HG02798 (cell line): Measurements from ENCODE around the gene DNMT1.
"Not testable (repeated sequence)": the region's sequence is repeated elsewhere in the genome, so short reads cannot be mapped to it uniquely, and the experiment has no call there.

Experiments used
- ATAC-seq: cut with Tn5 transposase; IDR thresholded peaks from one replicate; pipeline ENCODE4 v1.9.1; 2021; ENCODE audit warnings: mild to moderate bottlenecking; ENCODE audit not compliant: unreplicated experiment, poor library complexity

DNMT1 gene

GRCh38 chr19:10187315-10187714 is 7.4 kb downstream of the DNMT1 start:
- no peak for ATAC-seq

GRCh38 chr19:10184636-10185035 is 10.1 kb downstream of the DNMT1 start:
- no peak for ATAC-seq

- ATAC-seq = no peak
These were observed 10.8 kb downstream of the DNMT1 start for GRCh38 chr19:10183926-10184325.

- no peak for ATAC-seq
These were observed 11.9 kb downstream of the DNMT1 start for GRCh38 chr19:10182847-10183246.

GRCh38 chr19:10182076-10182475 is 12.7 kb downstream of the DNMT1 start:
- no peak for ATAC-seq

GRCh38 chr19:10180459-10180858 is 14.3 kb downstream of the DNMT1 start:
- ATAC-seq = no peak

GRCh38 chr19:10180024-10180423 is 14.7 kb downstream of the DNMT1 start:
- ATAC-seq = not testable (repeated sequence)

GRCh38 chr19:10173527-10173926 is 21.2 kb downstream of the DNMT1 start:
- ATAC-seq = no peak

GRCh38 chr19:10168386-10168948 is 26.3 kb downstream of the DNMT1 start:
- no peak for ATAC-seq

GRCh38 chr19:10167459-10167858 is 27.3 kb downstream of the DNMT1 start:
- no peak for ATAC-seq

- ATAC-seq = not testable (repeated sequence)
These were observed 28.3 kb downstream of the DNMT1 start for GRCh38 chr19:10166501-10166900.

GRCh38 chr19:10166046-10166445 is 28.7 kb downstream of the DNMT1 start:
- no peak for ATAC-seq

- no peak for ATAC-seq
These were observed 31.2 kb downstream of the DNMT1 start for GRCh38 chr19:10163536-10163935.

- ATAC-seq = no peak
These were observed 35.1 kb downstream of the DNMT1 start for GRCh38 chr19:10159610-10160009.

GRCh38 chr19:10158485-10158884 is 36.3 kb downstream of the DNMT1 start:
- no peak for ATAC-seq

GRCh38 chr19:10158071-10158470 is 36.7 kb downstream of the DNMT1 start:
- no peak for ATAC-seq

GRCh38 chr19:10155839-10156238 is 38.9 kb downstream of the DNMT1 start:
- ATAC-seq = no peak

- no peak for ATAC-seq
These were observed 42.7 kb downstream of the DNMT1 start for GRCh38 chr19:10152100-10152499.

GRCh38 chr19:10151521-10151920 is 43.2 kb downstream of the DNMT1 start:
- no peak for ATAC-seq

- ATAC-seq = no peak
These were observed 45.3 kb downstream of the DNMT1 start for GRCh38 chr19:10149427-10149826.

GRCh38 chr19:10146142-10146541 is 48.6 kb downstream of the DNMT1 start:
- ATAC-seq = no peak

GRCh38 chr19:10145031-10145430 is 49.7 kb downstream of the DNMT1 start:
- no peak for ATAC-seq

- no peak for ATAC-seq
These were observed 50.4 kb downstream of the DNMT1 start for GRCh38 chr19:10144361-10144760.
